ENCODE measurements around the gene FOXJ3.
A peak's percentile ranks its signal among the peaks of the same experiment; 100 is the strongest.

The FOXJ3 gene

DNA sequence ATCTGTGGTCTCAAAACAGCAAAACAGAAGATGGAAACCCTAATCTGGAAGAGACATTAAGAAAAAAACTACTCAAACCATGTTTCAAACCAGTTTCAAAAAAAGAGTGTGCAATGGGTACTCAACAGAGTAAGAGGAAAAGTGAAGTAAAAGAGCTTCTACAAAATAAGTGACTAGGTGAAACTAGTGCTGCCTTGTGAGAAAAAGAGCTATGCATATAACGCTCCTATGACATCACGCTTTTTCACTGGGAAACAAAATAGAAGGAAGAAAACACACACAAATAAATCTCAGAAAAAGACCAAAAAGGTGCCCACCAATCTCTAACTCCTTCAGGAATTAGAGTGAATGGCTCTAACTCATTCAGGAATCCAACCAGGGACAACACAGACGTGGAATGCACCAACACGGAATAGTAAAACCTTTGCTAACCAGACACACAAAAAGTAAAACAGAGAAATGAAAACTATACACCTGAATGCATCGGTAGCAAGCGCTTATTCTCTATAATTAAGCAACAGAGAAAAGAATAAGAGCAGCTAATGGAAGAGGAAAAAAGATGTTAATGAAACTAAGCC is 1.3 kb downstream of the FOXJ3 start:
- Histone ChIP-seq H3K36me3 (ENCODE audit: low read length) (no peaks in the 10 kb centered on the region), H3K79me2 (ENCODE audit: insufficient read depth, low read length) (peaks cover 62% of the 10 kb centered on the region), H3K27ac (ENCODE audit: low read depth, low read length) (peak overlapping the region; percentile 12; the same call in 1 of the 2 replicates), H3K4me3 (ENCODE audit: insufficient read depth, low read length, poor library complexity, severe bottlenecking) (peak overlapping the region; percentile 71), H2AFZ (ENCODE audit: low read depth, low read length, severe bottlenecking) (no peak overlapping the region), H3K9me3 (ENCODE audit: insufficient read depth, low read length) (no peaks in the 10 kb centered on the region), H3K9ac (ENCODE audit: low read length) (peak overlapping the region; percentile 92), H3K4me2 (ENCODE audit: low read depth, low read length, poor library complexity, severe bottlenecking) (peak overlapping the region; percentile 97), H3K9me2 (replicated peaks; ENCODE audit: insufficient read depth, low read length) (no peaks in the 10 kb centered on the region), H3F3A (ENCODE audit: insufficient read depth) (no peaks in the 10 kb centered on the region; the same call in none of the 2 replicates), H3K27me3 (ENCODE audit: low read length) (no peaks in the 10 kb centered on the region), H4K20me1 (ENCODE audit: low read depth, low read length) (peaks cover 28% of the 10 kb centered on the region; the same call in 1 of the 2 replicates)
- TF ChIP-seq, protein P1, sequence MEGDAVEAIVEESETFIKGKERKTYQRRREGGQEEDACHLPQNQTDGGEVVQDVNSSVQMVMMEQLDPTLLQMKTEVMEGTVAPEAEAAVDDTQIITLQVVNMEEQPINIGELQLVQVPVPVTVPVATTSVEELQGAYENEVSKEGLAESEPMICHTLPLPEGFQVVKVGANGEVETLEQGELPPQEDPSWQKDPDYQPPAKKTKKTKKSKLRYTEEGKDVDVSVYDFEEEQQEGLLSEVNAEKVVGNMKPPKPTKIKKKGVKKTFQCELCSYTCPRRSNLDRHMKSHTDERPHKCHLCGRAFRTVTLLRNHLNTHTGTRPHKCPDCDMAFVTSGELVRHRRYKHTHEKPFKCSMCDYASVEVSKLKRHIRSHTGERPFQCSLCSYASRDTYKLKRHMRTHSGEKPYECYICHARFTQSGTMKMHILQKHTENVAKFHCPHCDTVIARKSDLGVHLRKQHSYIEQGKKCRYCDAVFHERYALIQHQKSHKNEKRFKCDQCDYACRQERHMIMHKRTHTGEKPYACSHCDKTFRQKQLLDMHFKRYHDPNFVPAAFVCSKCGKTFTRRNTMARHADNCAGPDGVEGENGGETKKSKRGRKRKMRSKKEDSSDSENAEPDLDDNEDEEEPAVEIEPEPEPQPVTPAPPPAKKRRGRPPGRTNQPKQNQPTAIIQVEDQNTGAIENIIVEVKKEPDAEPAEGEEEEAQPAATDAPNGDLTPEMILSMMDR (IDR thresholded peaks at IDR 0.05; ENCODE audit: insufficient read depth, low read length, poor library complexity, severe bottlenecking), result no peak

DNA sequence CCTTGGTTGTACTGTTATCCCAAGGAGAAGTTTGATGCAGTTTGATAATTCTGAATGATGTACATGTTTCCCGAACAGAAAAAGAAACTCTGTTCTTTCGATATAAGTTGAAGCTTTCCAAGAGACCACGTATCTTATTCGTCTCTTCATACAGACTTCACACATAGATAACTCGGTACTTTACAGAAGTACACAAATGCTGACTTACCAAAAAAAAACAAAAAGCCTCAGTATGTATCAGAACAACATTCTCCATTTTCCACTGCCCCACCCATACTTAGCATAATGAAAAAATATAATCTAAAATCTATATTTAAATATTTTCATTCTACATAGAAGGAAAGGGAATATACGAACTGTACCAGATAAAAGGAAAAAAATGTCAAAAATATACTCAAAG is 2.2 kb downstream of the FOXJ3 start:
- H4K20me1 ChIP-seq (ENCODE audit: low read depth, low read length), result peaks cover 32% of the 10 kb centered on the region; the same call in 1 of the 2 replicates
- no peaks in the 10 kb centered on the region for H3K27me3 ChIP-seq (ENCODE audit: low read length)

DNA sequence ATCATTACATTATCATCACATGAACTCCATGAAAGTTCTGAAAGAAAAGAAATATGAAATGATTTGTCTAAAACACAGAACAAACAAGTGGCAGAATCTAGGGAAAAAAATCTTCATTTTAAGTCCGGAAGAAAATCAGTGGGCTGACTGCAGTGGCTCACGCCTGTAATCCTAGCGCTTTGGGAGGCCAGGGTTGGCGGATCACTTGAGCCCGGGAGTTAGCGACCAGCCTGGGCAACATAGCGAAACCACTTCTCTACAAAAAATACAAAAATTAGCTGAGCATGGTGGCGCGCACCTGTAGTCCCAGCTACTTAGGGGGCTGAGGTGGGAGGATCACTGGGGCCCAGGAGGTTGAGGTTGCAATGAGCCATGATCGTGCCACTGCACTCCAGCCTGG is 4.8 kb downstream of the FOXJ3 start:
- H3K9me2 ChIP-seq (replicated peaks; ENCODE audit: insufficient read depth, low read length), result no peaks in the 10 kb centered on the region
- H3K9me3 ChIP-seq (ENCODE audit: insufficient read depth, low read length), result no peaks in the 10 kb centered on the region
- no peak overlapping the region for H3K27ac ChIP-seq (ENCODE audit: low read depth, low read length)
- no peak overlapping the region for H2AFZ ChIP-seq (ENCODE audit: low read depth, low read length, severe bottlenecking)
- TF ChIP-seq EZH2phosphoT487 (conservative IDR thresholded peaks at IDR 0.05; ENCODE audit: low read length), result no peak
- TF ChIP-seq, protein P1 (IDR thresholded peaks at IDR 0.05; ENCODE audit: insufficient read depth, low read length, poor library complexity, severe bottlenecking), result no peak
- no peaks in the 10 kb centered on the region; the same call in 1 of the 2 replicates for H3F3A ChIP-seq (ENCODE audit: insufficient read depth)
- H3K36me3 ChIP-seq (ENCODE audit: low read length), result no peaks in the 10 kb centered on the region
- H3K9ac ChIP-seq (ENCODE audit: low read length), result no peak overlapping the region
- no peak overlapping the region for H3K4me2 ChIP-seq (ENCODE audit: low read depth, low read length, poor library complexity, severe bottlenecking)
- H3K79me2 ChIP-seq (ENCODE audit: insufficient read depth, low read length), result peaks cover 98% of the 10 kb centered on the region
- peaks cover 46% of the 10 kb centered on the region; the same call in 1 of the 2 replicates for H4K20me1 ChIP-seq (ENCODE audit: low read depth, low read length)
- H3K27me3 ChIP-seq (ENCODE audit: low read length), result no peaks in the 10 kb centered on the region
- H3K4me3 ChIP-seq (ENCODE audit: insufficient read depth, low read length, poor library complexity, severe bottlenecking), result no peak overlapping the region

More for the DNA sequence above, 2.2 kb downstream of the FOXJ3 start:
- H3K9ac ChIP-seq (ENCODE audit: low read length), result peak overlapping the region; percentile 92
- peak overlapping the region; percentile 97 for H3K4me2 ChIP-seq (ENCODE audit: low read depth, low read length, poor library complexity, severe bottlenecking)
- TF ChIP-seq, protein P1 (IDR thresholded peaks at IDR 0.05; ENCODE audit: insufficient read depth, low read length, poor library complexity, severe bottlenecking), result no peak
- no peak for TF ChIP-seq EZH2phosphoT487 (conservative IDR thresholded peaks at IDR 0.05; ENCODE audit: low read length)
- H3F3A ChIP-seq (ENCODE audit: insufficient read depth), result no peaks in the 10 kb centered on the region; the same call in none of the 2 replicates
- no peaks in the 10 kb centered on the region for H3K36me3 ChIP-seq (ENCODE audit: low read length)
- H3K9me3 ChIP-seq (ENCODE audit: insufficient read depth, low read length), result no peaks in the 10 kb centered on the region
- H3K9me2 ChIP-seq (replicated peaks; ENCODE audit: insufficient read depth, low read length), result no peaks in the 10 kb centered on the region
- H2AFZ ChIP-seq (ENCODE audit: low read depth, low read length, severe bottlenecking), result no peak overlapping the region
- H3K4me3 ChIP-seq (ENCODE audit: insufficient read depth, low read length, poor library complexity, severe bottlenecking), result peak overlapping the region; percentile 71
- peaks cover 71% of the 10 kb centered on the region for H3K79me2 ChIP-seq (ENCODE audit: insufficient read depth, low read length)
- H3K27ac ChIP-seq (ENCODE audit: low read depth, low read length), result no peak overlapping the region

Data from SU-DHL-6 (cell line).